GM11168 (cell line): ENCODE results near the gene B4GAT1.
"Not testable (repeated sequence)": the region's sequence is repeated elsewhere in the genome, so short reads cannot be mapped to it uniquely, and the experiment has no call there.

Experiments
- in situ Hi-C: fragments of 300-500 bp; cut with MboI; formaldehyde crosslinking; loops from one replicate; pipeline ENCODE4 v1.12.0; 2022; ENCODE audit warnings: low sequenced_read_pairs; ENCODE audit not compliant: unreplicated experiment

Gene B4GAT1

GRCh38 chr11:66363805-66364535 is 16.5 kb upstream of the B4GAT1 start:
- in situ Hi-C loops, result no loop called here

- in situ Hi-C loops, result no loop called here
These were observed 15.8 kb upstream of the B4GAT1 start for GRCh38 chr11:66363187-66363601.

GRCh38 chr11:66362481-66363147 is 15.2 kb upstream of the B4GAT1 start:
- in situ Hi-C loops, result no loop called here

- in situ Hi-C loops, result no loop called here
These were observed 14.1 kb upstream of the B4GAT1 start for GRCh38 chr11:66361502-66361941.

- in situ Hi-C loops, result no loop called here
These were observed 13.1 kb upstream of the B4GAT1 start for GRCh38 chr11:66360406-66361073.

GRCh38 chr11:66359662-66360087 is 12.2 kb upstream of the B4GAT1 start:
- in situ Hi-C loops, result no loop called here

GRCh38 chr11:66350560-66351235 is 3.3 kb upstream of the B4GAT1 start:
- in situ Hi-C loops, result not testable (repeated sequence)

GRCh38 chr11:66349084-66349386 is 1.6 kb upstream of the B4GAT1 start:
- in situ Hi-C loops, result no loop called here

GRCh38 chr11:66346476-66347424 is 679 bp downstream of the B4GAT1 start:
- in situ Hi-C loops, result no loop called here

GRCh38 chr11:66345316-66345649 is 2.1 kb downstream of the B4GAT1 start:
- in situ Hi-C loops, result no loop called here

- in situ Hi-C loops, result no loop called here
These were observed 2.7 kb downstream of the B4GAT1 start, which contains the start of gene BRMS1 for GRCh38 chr11:66344550-66345315. Gene BRMS1, minus strand, starts transcription at chr11:66345104. Its CDS starts 2,870 bp downstream, at chr11:66342234.

- in situ Hi-C loops, result no loop called here
These were observed 4.3 kb downstream of the B4GAT1 start for GRCh38 chr11:66343176-66343575.

GRCh38 chr11:66341502-66342126 is 5.8 kb downstream of the B4GAT1 start:
- in situ Hi-C loops, result no loop called here

- in situ Hi-C loops, result no loop called here
These were observed 6.6 kb downstream of the B4GAT1 start for GRCh38 chr11:66340596-66341501.

GRCh38 chr11:66339686-66340483 is 7.5 kb downstream of the B4GAT1 start:
- in situ Hi-C loops, result no loop called here

- in situ Hi-C loops, result no loop called here
These were observed 8.2 kb downstream of the B4GAT1 start for GRCh38 chr11:66339162-66339675.
